ENCODE data around the gene EZH2.

DNA sequence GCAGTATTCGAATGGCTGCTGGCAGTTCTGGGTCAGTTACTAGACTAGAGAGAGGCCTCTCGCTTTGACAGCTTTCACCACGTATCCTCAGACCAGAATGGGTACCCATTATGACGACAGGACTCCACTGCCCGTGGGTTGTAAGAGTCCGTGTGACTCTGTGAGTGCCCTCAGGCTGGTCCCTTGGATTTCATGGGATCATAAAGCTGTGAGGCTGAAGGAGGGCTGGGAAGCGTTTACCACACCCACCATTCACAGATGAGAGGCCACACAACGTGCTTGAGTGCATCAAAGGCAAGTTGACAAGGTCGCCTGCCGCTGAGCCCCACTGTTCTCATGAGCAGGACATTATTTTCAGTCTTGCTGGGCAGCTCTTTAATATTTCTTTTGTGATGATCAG is 87.2 kb downstream of the EZH2 start:
- TF ChIP-seq, protein P1, sequence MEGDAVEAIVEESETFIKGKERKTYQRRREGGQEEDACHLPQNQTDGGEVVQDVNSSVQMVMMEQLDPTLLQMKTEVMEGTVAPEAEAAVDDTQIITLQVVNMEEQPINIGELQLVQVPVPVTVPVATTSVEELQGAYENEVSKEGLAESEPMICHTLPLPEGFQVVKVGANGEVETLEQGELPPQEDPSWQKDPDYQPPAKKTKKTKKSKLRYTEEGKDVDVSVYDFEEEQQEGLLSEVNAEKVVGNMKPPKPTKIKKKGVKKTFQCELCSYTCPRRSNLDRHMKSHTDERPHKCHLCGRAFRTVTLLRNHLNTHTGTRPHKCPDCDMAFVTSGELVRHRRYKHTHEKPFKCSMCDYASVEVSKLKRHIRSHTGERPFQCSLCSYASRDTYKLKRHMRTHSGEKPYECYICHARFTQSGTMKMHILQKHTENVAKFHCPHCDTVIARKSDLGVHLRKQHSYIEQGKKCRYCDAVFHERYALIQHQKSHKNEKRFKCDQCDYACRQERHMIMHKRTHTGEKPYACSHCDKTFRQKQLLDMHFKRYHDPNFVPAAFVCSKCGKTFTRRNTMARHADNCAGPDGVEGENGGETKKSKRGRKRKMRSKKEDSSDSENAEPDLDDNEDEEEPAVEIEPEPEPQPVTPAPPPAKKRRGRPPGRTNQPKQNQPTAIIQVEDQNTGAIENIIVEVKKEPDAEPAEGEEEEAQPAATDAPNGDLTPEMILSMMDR (conservative IDR thresholded peaks at IDR 0.05; ENCODE audit: low read depth, low read length): no peak
- TF ChIP-seq EZH2 (IDR thresholded peaks at IDR 0.05; ENCODE audit: low read length, unreplicated experiment) (no peak), EZH2phosphoT487 (IDR thresholded peaks at IDR 0.05; ENCODE audit: borderline replicate concordance, low read length) (no peak)

Measured in PC-3 (cell line).